Measurements from ENCODE around the gene C2orf92. TPM values are rescaled to one million over a fixed set of nuclear protein-coding genes. Genes with fewer than 3 reads are reported as not detected.
"Not testable (repeated sequence)": the region's sequence is repeated elsewhere in the genome, so short reads cannot be mapped to it uniquely, and the experiment has no call there.

Gene C2orf92
- 1 to 10 TPM; 1.4 to 3.6 (median 2.0) TPM for total RNA-seq
- polyA plus RNA-seq, result 1 to 10 TPM in 1 of 3 donors, under 1 TPM in 2; 0.89 to 3.2 (median 0.98) TPM
- long read RNA-seq, donor 1, partial matches to known transcripts, result 0 of 1 reads
- long read RNA-seq, donor 1, other reads (novel, unspliced or antisense), result 1 of 1 reads
- long read RNA-seq, donor 2, result 0 reads

DNA sequence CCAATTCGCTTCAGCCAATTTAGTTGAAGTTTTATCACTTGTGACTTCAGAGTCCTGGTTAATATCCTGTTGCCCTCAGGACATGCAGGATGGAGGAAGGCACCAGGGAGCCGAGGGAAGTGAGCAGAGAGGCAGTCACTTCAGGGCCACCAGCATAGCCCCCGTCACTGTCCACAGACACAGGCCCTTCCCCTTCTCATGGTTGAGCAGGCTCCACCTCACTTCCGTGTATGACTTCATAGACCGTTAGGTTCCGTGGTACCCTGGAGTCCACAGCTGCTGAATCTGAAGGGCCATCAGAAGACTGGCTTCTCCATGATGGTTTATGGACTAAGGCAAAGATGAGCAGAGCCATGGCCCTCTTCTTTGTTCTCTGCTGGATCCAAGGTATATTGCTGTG is at the start of gene C2orf92:
TSS of gene C2orf92 (plus strand) at position 266 of the 400 bp plus-strand sequence. CDS start at position 342, 76 bp downstream.
- ATAC-seq (no peak), DNase-seq (no peak)
- H3K4me1 ChIP-seq, result no peaks in the 10 kb centered on the region
- no peaks in the 10 kb centered on the region for H3K36me3 ChIP-seq (ENCODE audit: insufficient read depth in 1 of 2, low read depth in 1 of 2)
- H3K9me3 ChIP-seq, result no peaks in the 10 kb centered on the region
- H3K4me3 ChIP-seq, result no peak within 1 kb of the TSS
- intact Hi-C loops (cut with DNase I), result loop anchor here in 1 of 2 donors (10.0 kb wide), 1 partner anchor 75 kb away; no protein-coding TSS in a partner anchor
- no peak within 1 kb of the TSS for H3K27ac ChIP-seq
- TF ChIP-seq, protein P1, sequence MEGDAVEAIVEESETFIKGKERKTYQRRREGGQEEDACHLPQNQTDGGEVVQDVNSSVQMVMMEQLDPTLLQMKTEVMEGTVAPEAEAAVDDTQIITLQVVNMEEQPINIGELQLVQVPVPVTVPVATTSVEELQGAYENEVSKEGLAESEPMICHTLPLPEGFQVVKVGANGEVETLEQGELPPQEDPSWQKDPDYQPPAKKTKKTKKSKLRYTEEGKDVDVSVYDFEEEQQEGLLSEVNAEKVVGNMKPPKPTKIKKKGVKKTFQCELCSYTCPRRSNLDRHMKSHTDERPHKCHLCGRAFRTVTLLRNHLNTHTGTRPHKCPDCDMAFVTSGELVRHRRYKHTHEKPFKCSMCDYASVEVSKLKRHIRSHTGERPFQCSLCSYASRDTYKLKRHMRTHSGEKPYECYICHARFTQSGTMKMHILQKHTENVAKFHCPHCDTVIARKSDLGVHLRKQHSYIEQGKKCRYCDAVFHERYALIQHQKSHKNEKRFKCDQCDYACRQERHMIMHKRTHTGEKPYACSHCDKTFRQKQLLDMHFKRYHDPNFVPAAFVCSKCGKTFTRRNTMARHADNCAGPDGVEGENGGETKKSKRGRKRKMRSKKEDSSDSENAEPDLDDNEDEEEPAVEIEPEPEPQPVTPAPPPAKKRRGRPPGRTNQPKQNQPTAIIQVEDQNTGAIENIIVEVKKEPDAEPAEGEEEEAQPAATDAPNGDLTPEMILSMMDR (IDR thresholded peaks at IDR 0.05), result no peak
- 87 to 92% (median 90%) methylated on average over 6 of the region's 6 CpGs for WGBS, 3 donors
- no peaks in the 10 kb centered on the region for H3K27me3 ChIP-seq (ENCODE audit: insufficient read depth in 3 of 3, low read length in 2 of 3)

DNA sequence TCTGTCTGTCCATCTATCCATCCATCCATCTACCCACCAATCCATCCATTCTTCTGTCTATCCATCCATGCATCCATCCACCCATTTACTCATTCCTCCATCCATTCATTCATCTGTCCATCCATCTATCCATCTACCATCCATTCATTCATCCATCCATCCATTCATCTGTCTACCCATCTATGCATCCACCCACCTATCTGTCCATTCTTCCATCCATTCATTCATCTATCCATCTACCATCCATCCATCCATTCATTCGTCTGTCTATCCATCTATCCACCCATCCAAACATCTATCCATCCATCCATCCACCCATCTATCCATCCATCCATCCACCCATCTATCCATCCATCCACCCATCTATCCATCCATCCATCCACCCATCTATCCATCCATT is 49.0 kb upstream of the C2orf92 start:
- H3K27ac ChIP-seq; H3K4me1 ChIP-seq; H3K36me3 ChIP-seq (ENCODE audit: insufficient read depth in 1 of 2, low read depth in 1 of 2); H3K27me3 ChIP-seq (ENCODE audit: insufficient read depth in 3 of 3, low read length in 2 of 3); intact Hi-C loops (cut with DNase I); DNase-seq; H3K4me3 ChIP-seq; ATAC-seq; H3K9me3 ChIP-seq: not testable (repeated sequence)
- WGBS, 3 donors, result 88 to 100% (median 97%) methylated on average over 1 of the region's 1 CpG

DNA sequence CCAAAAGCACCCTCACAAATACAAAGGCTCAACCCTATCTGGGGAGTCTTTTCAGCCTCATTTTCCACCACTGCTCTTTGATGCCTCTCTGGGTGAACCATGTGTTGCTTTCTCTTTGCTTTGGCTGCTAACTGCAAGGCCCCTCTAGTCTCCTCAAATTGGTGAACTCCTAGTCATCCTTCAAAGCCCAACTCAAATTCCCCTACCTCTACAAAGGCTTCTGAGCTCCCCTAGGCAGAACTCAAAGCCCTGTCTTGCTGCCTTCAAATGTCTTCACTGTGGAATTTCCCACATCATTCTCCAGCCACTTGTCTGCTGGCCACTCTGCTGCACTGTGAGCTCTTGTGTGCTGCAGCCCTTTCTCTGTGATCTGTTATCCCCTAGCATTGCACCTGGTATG is 46.5 kb upstream of the C2orf92 start:
- intact Hi-C loops (cut with DNase I); H3K4me3 ChIP-seq: not testable (repeated sequence)

DNA sequence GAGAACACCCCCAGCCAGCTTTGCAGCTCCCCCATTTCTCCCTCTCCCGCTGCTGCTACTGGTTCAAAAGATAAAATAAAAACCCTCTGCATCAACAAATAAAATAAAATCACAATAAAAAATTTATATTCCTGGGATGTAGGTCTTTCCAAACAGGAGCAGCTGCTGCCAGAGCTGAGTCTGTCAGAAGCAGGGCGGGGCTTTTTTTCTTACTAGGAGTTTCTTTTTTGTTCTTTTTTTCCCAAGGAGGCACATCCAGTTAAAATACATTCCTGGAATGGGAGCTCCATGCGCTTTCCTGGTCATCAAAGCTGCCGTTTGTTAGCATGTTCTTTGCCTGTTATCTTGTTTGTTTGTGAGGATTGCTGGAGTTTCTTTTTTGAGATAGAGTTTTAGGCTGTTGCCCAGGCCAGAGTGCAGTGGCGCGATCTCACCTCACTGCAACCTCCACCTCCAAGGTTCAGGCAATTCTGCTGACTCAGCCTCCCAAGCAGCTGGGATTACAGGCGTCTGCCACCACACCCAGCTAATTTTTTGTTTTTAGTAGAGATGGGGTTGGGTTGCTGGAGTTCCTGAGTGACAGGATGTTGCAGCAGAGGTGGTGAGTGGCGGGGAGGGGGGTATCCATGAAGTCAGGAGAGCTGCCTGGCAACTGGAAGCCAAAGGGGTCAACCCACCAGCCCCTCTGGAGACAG is 44.0 kb upstream of the C2orf92 start:
- WGBS, 3 donors, result 24 to 47% (median 39%) methylated on average over 2 to 5 of the region's 8 CpGs
- H3K9me3 ChIP-seq; H3K27me3 ChIP-seq (ENCODE audit: insufficient read depth in 3 of 3, low read length in 2 of 3); H3K27ac ChIP-seq; ATAC-seq; H3K36me3 ChIP-seq (ENCODE audit: insufficient read depth in 1 of 2, low read depth in 1 of 2); H3K4me1 ChIP-seq; intact Hi-C loops (cut with DNase I); H3K4me3 ChIP-seq; DNase-seq: not testable (repeated sequence)

More for the DNA sequence above, 46.5 kb upstream of the C2orf92 start:
- not testable (repeated sequence) for DNase-seq; H3K27me3 ChIP-seq (ENCODE audit: insufficient read depth in 3 of 3, low read length in 2 of 3); H3K9me3 ChIP-seq; H3K4me1 ChIP-seq; H3K36me3 ChIP-seq (ENCODE audit: insufficient read depth in 1 of 2, low read depth in 1 of 2); ATAC-seq; H3K27ac ChIP-seq

DNA sequence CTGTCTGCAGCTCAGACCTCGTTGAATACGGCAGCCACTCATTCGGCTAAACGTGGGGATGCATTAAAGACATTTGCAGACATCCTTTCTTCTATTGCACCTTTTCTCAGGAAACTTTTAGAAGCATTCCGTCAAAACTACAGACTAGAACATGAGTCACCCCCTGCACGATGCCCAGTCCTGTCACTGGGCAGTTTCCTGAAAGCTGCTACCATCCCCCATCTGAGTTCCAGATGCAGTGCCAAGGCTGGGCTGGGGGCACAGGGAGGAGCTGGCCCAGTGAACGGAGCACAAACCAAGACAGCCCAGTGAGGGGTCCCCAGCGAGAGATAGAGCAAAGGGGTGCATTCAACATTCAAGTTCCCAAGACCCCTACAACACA is 43.5 kb upstream of the C2orf92 start:
- ATAC-seq; H3K27me3 ChIP-seq (ENCODE audit: insufficient read depth in 3 of 3, low read length in 2 of 3); DNase-seq; H3K27ac ChIP-seq; intact Hi-C loops (cut with DNase I); H3K4me3 ChIP-seq; H3K36me3 ChIP-seq (ENCODE audit: insufficient read depth in 1 of 2, low read depth in 1 of 2); H3K4me1 ChIP-seq; H3K9me3 ChIP-seq: not testable (repeated sequence)
- 51 to 66% (median 57%) methylated on average over 8 of the region's 8 CpGs for WGBS, 3 donors

DNA sequence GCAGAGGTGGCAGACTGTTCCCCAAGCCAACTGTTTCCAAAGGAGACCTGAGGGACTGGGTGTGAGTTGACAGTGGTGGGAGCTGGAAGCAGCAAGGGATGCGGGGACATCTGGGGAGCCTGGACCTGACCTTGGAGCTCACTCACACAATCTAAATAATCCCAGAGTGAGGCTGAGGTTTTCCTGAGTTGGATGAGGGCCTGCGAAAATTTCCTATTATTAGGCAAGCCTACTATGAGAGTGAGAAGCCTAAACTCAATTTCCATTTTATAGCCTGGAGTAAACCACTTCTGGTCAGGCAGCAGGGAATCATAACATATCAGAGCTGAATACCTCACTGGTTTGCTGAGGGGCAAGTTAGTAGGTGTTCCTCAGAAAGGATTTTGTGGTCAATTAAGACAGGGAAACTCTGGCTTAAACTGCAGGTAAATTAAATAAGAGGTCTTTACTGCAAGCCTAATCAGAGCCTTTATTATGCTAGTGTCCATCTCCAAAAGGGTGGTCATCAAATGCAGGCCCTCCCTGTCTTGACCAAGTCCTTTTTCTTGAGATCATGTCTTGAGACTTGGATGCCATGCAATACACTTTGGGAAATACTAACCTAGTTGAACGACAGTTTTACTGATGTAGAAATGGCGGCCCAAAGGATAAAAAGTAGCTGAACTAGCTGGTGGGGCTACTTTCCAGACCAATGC is 25.3 kb upstream of the C2orf92 start:
- intact Hi-C loops (cut with DNase I), result loop anchor here in 1 of 2 donors (10.0 kb wide), 1 partner anchor 49 kb away; no protein-coding TSS in a partner anchor
- DNase-seq, result no peak
- no peak overlapping the region for H3K27ac ChIP-seq
- peaks cover 11 to 24% of the 10 kb centered on the region in 2 donors for H3K36me3 ChIP-seq (ENCODE audit: insufficient read depth in 1 of 2, low read depth in 1 of 2)
- H3K9me3 ChIP-seq, result no peaks in the 10 kb centered on the region
- ATAC-seq, result no peak
- no peak overlapping the region for H3K4me3 ChIP-seq
- WGBS, 3 donors, result 86 to 96% (median 94%) methylated on average over 4 of the region's 4 CpGs
- peaks cover 7% of the 10 kb centered on the region for H3K4me1 ChIP-seq
- H3K27me3 ChIP-seq (ENCODE audit: insufficient read depth in 3 of 3, low read length in 2 of 3), result no peaks in the 10 kb centered on the region
- TF ChIP-seq, protein P1 (IDR thresholded peaks at IDR 0.05), result no peak

Data from psoas muscle (tissue), 8 donors.